Osteocyte (in vitro differentiated cells): ENCODE measurements around the gene MVB12A. TPM values are rescaled to one million over a fixed set of nuclear protein-coding genes. Genes with fewer than 3 reads are reported as not detected.

Experiments
- DNase-seq: peaks from one replicate; pipeline ENCODE4 v3.0.0; 2021; ENCODE audit warnings: mixed read lengths; ENCODE audit not compliant: unreplicated experiment; ENCODE audit errors: extremely low spot score
- H3K27ac Mint-ChIP-seq: one replicate; pipeline ENCODE4 v1.8.0; 2021; ENCODE audit warnings: mild to moderate bottlenecking, mixed read lengths; ENCODE audit not compliant: unreplicated experiment
- H3K27me3 Mint-ChIP-seq: one replicate; pipeline ENCODE4 v1.8.0; 2021; ENCODE audit warnings: mixed read lengths; ENCODE audit not compliant: unreplicated experiment
- H3K36me3 Mint-ChIP-seq: one replicate; pipeline ENCODE4 v1.8.0; 2021; ENCODE audit warnings: mixed read lengths; ENCODE audit not compliant: unreplicated experiment
- H3K4me1 Mint-ChIP-seq: one replicate; pipeline ENCODE4 v1.8.0; 2021; ENCODE audit warnings: mixed read lengths; ENCODE audit not compliant: unreplicated experiment
- H3K4me3 Mint-ChIP-seq: one replicate; pipeline ENCODE4 v1.8.0; 2021; ENCODE audit warnings: mild to moderate bottlenecking, moderate library complexity, mixed read lengths; ENCODE audit not compliant: unreplicated experiment
- H3K9me3 Mint-ChIP-seq: one replicate; pipeline ENCODE4 v1.8.0; 2021; ENCODE audit warnings: mixed read lengths; ENCODE audit not compliant: unreplicated experiment
- total RNA-seq: library from RNA; stranded (reverse); gene quantifications from 2 replicates; pipeline ENCODE4 v1.2.1, GENCODE V29; 2021
- TF ChIP-seq, protein P1 (sequence below): fragments of 200-600 bp; sonication (generic); IDR thresholded peaks from 2 replicates; pipeline ENCODE4 v1.5.0; 2021; ENCODE audit warnings: antibody characterized with exemption, mild to moderate bottlenecking, moderate library complexity

MVB12A gene
- total RNA-seq, 1 donor from 2014 or later = 59.2 TPM

DNA sequence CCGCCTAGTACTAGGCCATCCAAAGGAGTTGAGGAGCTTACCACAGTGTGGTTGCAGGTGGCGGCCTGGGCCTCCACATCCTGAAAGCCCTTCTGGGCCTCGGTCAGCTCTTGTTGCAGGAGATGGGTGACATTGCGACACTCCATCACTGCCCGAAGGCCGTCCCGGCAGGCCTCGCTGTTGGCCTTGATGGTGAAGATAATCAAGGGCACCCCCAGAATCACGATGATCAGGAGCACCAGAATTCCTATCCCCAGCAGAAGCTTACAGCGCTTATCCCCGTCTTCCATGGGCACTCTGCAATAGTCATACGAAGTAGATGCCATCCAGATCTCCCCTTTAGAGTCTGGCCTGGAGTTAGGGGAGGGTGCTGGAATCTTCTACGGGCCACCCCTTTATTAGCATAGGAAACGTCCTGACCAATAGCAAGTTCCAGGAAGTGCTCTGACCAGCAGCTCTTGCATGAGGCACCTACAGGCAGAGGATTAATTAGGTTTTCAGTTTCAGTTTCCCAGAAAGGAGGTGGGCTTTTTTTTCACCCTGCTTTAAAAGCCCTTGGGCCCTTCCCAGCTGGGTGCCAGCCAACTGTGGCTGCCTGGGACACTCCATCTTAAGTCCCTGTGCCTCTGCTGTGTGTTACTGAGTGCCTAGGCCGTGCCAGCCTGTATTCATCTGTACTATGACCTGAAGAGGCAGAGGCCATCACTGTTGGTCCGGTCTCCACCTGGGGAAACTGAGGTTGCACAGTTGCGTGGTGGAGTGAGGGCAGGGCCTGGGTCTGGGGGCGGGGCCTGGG is 14.4 kb upstream of the MVB12A start, which contains the start of gene BST2:
Gene BST2 (minus strand): TSS at position 381 of the 796 bp plus-strand sequence. CDS start 55 bp downstream, at position 326.
- peaks cover 18% of the 10 kb centered on the region for H3K4me1 Mint-ChIP-seq
- H3K9me3 Mint-ChIP-seq = no peaks in the 10 kb centered on the region
- H3K4me3 Mint-ChIP-seq = no peak within 1 kb of the TSS
- DNase-seq = no peak
- peaks cover 4% of the 10 kb centered on the region for H3K27me3 Mint-ChIP-seq
- TF ChIP-seq, protein P1, sequence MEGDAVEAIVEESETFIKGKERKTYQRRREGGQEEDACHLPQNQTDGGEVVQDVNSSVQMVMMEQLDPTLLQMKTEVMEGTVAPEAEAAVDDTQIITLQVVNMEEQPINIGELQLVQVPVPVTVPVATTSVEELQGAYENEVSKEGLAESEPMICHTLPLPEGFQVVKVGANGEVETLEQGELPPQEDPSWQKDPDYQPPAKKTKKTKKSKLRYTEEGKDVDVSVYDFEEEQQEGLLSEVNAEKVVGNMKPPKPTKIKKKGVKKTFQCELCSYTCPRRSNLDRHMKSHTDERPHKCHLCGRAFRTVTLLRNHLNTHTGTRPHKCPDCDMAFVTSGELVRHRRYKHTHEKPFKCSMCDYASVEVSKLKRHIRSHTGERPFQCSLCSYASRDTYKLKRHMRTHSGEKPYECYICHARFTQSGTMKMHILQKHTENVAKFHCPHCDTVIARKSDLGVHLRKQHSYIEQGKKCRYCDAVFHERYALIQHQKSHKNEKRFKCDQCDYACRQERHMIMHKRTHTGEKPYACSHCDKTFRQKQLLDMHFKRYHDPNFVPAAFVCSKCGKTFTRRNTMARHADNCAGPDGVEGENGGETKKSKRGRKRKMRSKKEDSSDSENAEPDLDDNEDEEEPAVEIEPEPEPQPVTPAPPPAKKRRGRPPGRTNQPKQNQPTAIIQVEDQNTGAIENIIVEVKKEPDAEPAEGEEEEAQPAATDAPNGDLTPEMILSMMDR = no peak
- no peaks in the 10 kb centered on the region for H3K36me3 Mint-ChIP-seq
- H3K27ac Mint-ChIP-seq = peak within 1 kb of the TSS; percentile 47

DNA sequence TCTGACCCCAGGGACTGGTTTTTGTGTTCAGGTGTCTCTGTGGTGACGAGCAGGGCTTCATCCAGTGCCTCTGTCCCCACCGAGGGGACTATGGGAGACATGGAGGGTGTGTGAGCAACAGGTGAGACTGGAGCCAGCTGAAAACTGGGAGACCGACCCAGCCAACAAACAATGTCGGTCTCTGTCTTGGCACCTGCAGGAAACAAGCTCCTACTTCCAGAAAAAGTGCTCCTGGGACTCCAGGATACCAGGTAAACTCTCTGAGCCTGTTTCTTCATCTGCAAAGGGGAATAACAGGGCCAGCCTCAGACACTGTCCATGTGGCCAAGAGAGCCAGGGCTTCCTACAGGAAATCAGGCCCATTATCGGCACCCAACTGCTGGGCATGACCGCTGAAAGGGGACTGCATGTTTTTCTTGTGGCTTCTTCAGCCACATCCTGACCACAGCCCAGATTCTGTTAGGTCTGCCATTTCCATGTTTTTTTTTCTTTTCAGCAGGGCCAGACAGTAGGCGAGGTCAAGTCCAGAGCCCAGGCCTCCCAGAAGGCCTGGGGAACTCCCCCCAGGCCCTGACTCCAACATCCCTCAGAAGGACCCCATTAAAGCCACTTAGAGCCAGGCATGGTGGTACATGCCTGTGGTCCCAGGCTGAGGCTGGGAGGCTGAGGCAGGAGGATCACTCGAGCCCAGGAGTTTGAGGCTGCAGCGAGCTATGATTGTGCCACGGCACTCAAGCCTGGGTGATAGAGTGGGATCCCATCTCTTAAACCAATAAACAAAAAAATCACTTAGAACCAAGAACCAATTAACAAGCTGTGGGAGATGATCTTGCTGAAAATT is 13.6 kb upstream of the MVB12A start:
- Mint-ChIP-seq H3K27me3 (peaks cover 4% of the 10 kb centered on the region), H3K4me3 (no peak overlapping the region), H3K27ac (peak overlapping the region; percentile 47), H3K36me3 (no peaks in the 10 kb centered on the region), H3K9me3 (no peaks in the 10 kb centered on the region), H3K4me1 (peaks cover 18% of the 10 kb centered on the region)
- TF ChIP-seq, protein P1 = no peak
- DNase-seq = no peak

DNA sequence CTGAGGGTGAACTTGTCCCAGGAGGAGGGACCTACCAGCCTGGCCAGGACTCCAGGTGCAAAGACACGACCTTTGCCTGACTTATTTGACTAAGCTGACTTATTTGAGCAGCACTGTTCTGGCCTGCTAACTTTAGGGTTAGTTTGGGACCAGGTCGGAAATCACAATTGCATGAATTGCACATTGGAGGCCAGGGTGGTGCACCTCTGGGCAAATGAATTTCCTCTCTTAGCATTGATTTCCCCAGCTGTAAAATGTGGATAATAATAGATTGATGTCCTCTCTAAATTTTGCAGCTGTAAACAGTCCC is 13.0 kb upstream of the MVB12A start:
- Mint-ChIP-seq H3K36me3 (no peaks in the 10 kb centered on the region), H3K4me1 (peaks cover 18% of the 10 kb centered on the region), H3K27me3 (no peaks in the 10 kb centered on the region), H3K4me3 (no peak overlapping the region), H3K27ac (no peak overlapping the region), H3K9me3 (no peaks in the 10 kb centered on the region)
- TF ChIP-seq, protein P1 = no peak
- DNase-seq = no peak

DNA sequence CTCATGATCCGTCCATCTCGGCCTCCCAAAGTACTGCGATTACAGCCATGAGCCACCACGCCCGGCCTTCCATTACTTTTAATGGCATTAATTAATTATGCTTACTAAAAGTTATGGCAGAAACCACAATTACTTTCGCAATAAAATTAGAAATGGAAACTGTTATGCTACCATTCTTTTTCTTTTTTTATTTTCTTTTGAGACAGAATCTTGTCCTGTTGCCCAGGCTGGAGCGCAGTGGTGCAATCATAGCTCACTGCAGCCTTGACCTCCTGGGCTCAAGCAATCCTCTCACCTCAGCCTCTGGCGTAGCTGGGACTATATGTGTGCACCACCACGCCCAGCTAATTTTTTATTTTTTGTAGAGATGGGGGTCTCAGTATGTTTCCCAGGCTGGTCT is 9.9 kb upstream of the MVB12A start:
- no peak overlapping the region for H3K4me3 Mint-ChIP-seq
- no peaks in the 10 kb centered on the region for H3K9me3 Mint-ChIP-seq
- H3K27ac Mint-ChIP-seq = no peak overlapping the region
- peaks cover 9% of the 10 kb centered on the region for H3K27me3 Mint-ChIP-seq
- H3K4me1 Mint-ChIP-seq = peaks cover 25% of the 10 kb centered on the region
- no peaks in the 10 kb centered on the region for H3K36me3 Mint-ChIP-seq
- TF ChIP-seq, protein P1 = no peak
- no peak for DNase-seq

DNA sequence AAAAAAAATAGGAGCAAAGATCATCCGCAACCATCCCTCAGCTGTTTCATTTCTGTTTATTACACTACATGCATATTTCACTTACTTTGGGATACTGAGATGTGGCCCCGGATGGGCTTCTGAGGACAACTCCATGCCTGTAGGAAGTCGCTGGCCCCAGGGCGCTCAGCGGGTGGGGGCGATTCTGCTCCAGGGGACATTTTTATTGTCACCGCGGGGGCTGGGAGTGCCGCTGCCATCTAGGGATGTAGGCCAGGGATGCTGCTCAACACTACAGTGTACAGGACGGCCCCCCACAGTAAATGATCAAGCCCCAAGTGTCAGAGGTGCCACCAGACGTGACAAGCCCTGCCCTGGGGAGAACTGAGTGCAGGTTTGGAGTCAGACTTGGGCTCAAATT is 8.0 kb upstream of the MVB12A start:
- TF ChIP-seq, protein P1 = no peak
- no peaks in the 10 kb centered on the region for H3K36me3 Mint-ChIP-seq
- no peaks in the 10 kb centered on the region for H3K9me3 Mint-ChIP-seq
- no peak overlapping the region for H3K27ac Mint-ChIP-seq
- DNase-seq = no peak
- peaks cover 18% of the 10 kb centered on the region for H3K27me3 Mint-ChIP-seq
- H3K4me1 Mint-ChIP-seq = peaks cover 11% of the 10 kb centered on the region
- no peak overlapping the region for H3K4me3 Mint-ChIP-seq
